GM12892 (cell line): ENCODE measurements around the gene KHDC4.

Experiments
- POLR2A ChIP-seq: IDR thresholded peaks from 2 replicates; pipeline ENCODE4 v1.6.1; 2011; ENCODE audit warnings: low read depth, low read length, control low read depth
- POLR2AphosphoS5 ChIP-seq: IDR thresholded peaks from 2 replicates; pipeline ENCODE4 v1.6.1; 2011; ENCODE audit warnings: low read depth, low read length, control low read depth
- TAF1 ChIP-seq: IDR thresholded peaks from 2 replicates; pipeline ENCODE4 v1.6.1; 2011; ENCODE audit warnings: low read depth, mild to moderate bottlenecking, control low read depth, low read length, borderline replicate concordance

GRCh38 chr1:155880251-155880650, 54.0 kb downstream of the KHDC4 start:
- TF ChIP-seq POLR2A: no peak
- TF ChIP-seq POLR2AphosphoS5: no peak
- no peak for TF ChIP-seq TAF1
